HepG2 (cell line): ENCODE data around the gene S100P. TPM values are rescaled to one million over a fixed set of nuclear protein-coding genes. Genes with fewer than 3 reads are reported as not detected.

Source experiments
- HNRNPUL1 ChIP-seq: fragments of 200-400 bp; formaldehyde crosslinking; IDR thresholded peaks from 2 replicates; pipeline ENCODE4 v1.6.1; 2017; ENCODE audit warnings: low read depth, mild to moderate bottlenecking, low read length, moderate library complexity
- KLF12 ChIP-seq: sonication (generic); formaldehyde crosslinking; IDR thresholded peaks from 2 replicates; pipeline ENCODE4 v1.4.0; 2020; ENCODE audit warnings: missing genetic modification reagents, borderline replicate concordance
- MEF2D ChIP-seq: sonication (generic); formaldehyde crosslinking; IDR thresholded peaks from 2 replicates; pipeline ENCODE4 v1.5.1; 2020; ENCODE audit warnings: mild to moderate bottlenecking, missing genetic modification reagents
- MTA1 ChIP-seq: sonication (generic); formaldehyde crosslinking; IDR thresholded peaks from 2 replicates; pipeline ENCODE4 v1.4.0; 2020; ENCODE audit warnings: missing genetic modification reagents, mild to moderate bottlenecking, borderline replicate concordance
- RAD51 ChIP-seq: fragments of 450-650 bp; IDR thresholded peaks from 2 replicates; pipeline ENCODE4 v1.6.1; 2016; ENCODE audit warnings: borderline replicate concordance
- SMAD1 ChIP-seq: sonication (generic); formaldehyde crosslinking; IDR thresholded peaks from 2 replicates; pipeline ENCODE4 v1.4.0; 2020; ENCODE audit warnings: missing genetic modification reagents, low read depth, mild to moderate bottlenecking, borderline replicate concordance
- ZFP90 ChIP-seq: sonication (generic); formaldehyde crosslinking; IDR thresholded peaks from 2 replicates; pipeline ENCODE4 v1.8.0; 2022; ENCODE audit warnings: missing genetic modification reagents, mild to moderate bottlenecking, inconsistent platforms, borderline replicate concordance
- ZFP91 ChIP-seq: sonication (generic); formaldehyde crosslinking; IDR thresholded peaks from 2 replicates; pipeline ENCODE4 v1.9.0; 2022; ENCODE audit warnings: missing genetic modification reagents, mild to moderate bottlenecking, borderline replicate concordance
- ZHX1 ChIP-seq: sonication (generic); formaldehyde crosslinking; IDR thresholded peaks from 2 replicates; pipeline ENCODE4 v1.8.1; 2022; ENCODE audit warnings: low read depth, mild to moderate bottlenecking, missing genetic modification reagents
- ZNF3 ChIP-seq: IDR thresholded peaks from 2 replicates; pipeline ENCODE4 v1.7.0; 2017; ENCODE audit warnings: inconsistent platforms
- ZNF891 ChIP-seq: sonication (generic); formaldehyde crosslinking; IDR thresholded peaks from 2 replicates; pipeline ENCODE4 v1.5.0; 2020; ENCODE audit warnings: mild to moderate bottlenecking, missing genetic modification reagents
- polyA plus RNA-seq, 8 experiments: library from polyadenylated mRNA; depleted of rRNA in 3 of 8; stranded (reverse) in 7 of 8; unstranded in 1 of 8; fragments of >200 nt; fragmentation: Illumina TruSeq in 4 of 8; extraction: Trizol in 4 of 8; gene quantifications; 2 replicates each; pipeline versions ENCODE4 v1.2.1 to v1.2.3, GENCODE V29; 2011 to 2016; ENCODE audit warnings: low read depth in 4 of 8, missing spikeins in 1 of 8, mixed read lengths in 1 of 8; ENCODE audit not compliant: insufficient read depth in 1 of 8
- total RNA-seq, 5 experiments: library from RNA; depleted of rRNA; stranded (reverse); fragments of >200 nt; fragmentation: Illumina TruSeq; extraction: Trizol; gene quantifications; 2 replicates each; pipeline ENCODE4 v1.2.3, GENCODE V29; 2016; ENCODE audit warnings: low read depth in 1 of 5
- TF ChIP-seq, protein P1 (sequence below): IDR thresholded peaks from 2 replicates; pipeline ENCODE4 v1.6.1; 2016; ENCODE audit warnings: missing compliant biosample characterization, missing genetic modification reagents, borderline replicate concordance
- TF ChIP-seq, protein P2 (sequence below): sonication (generic); formaldehyde crosslinking; IDR thresholded peaks from 2 replicates; pipeline ENCODE4 v1.4.0; 2020; ENCODE audit warnings: missing genetic modification reagents; ENCODE audit errors: not compliant biosample characterization
- TF ChIP-seq, protein P3 (sequence below): sonication (generic); formaldehyde crosslinking; IDR thresholded peaks from 2 replicates; pipeline ENCODE4 v1.8.0; 2022; ENCODE audit warnings: mild to moderate bottlenecking, missing genetic modification reagents, borderline replicate concordance

S100P gene
- total and polyA plus RNA-seq, 2 of the 13 experiments (the other 11 are each of a cell fraction or from before 2014, with no cell fraction given) = 278 to 1,649 TPM

GRCh38 chr4:6689506-6689960 lies 4.1 kb upstream of the S100P start (continued):
- TF ChIP-seq ZNF3 (CRISPR knock-in tag) = no peak
- no peak for TF ChIP-seq HNRNPUL1
- 0 out of 2 replicates have a peak, but pooled peaks have one; percentile 9 for TF ChIP-seq MTA1 (CRISPR knock-in tag)
- TF ChIP-seq, protein P1, sequence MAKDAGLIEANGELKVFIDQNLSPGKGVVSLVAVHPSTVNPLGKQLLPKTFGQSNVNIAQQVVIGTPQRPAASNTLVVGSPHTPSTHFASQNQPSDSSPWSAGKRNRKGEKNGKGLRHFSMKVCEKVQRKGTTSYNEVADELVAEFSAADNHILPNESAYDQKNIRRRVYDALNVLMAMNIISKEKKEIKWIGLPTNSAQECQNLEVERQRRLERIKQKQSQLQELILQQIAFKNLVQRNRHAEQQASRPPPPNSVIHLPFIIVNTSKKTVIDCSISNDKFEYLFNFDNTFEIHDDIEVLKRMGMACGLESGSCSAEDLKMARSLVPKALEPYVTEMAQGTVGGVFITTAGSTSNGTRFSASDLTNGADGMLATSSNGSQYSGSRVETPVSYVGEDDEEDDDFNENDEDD (CRISPR knock-in tag) = 0 out of 2 replicates have a peak, but pooled peaks have one; percentile 23
- TF ChIP-seq SMAD1 (CRISPR knock-in tag) = no peak
- TF ChIP-seq ZNF891 = no peak
- no peak for TF ChIP-seq RAD51
- TF ChIP-seq, protein P2, sequence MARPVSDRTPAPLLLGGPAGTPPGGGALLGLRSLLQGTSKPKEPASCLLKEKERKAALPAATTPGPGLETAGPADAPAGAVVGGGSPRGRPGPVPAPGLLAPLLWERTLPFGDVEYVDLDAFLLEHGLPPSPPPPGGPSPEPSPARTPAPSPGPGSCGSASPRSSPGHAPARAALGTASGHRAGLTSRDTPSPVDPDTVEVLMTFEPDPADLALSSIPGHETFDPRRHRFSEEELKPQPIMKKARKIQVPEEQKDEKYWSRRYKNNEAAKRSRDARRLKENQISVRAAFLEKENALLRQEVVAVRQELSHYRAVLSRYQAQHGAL (CRISPR knock-in tag) = no peak
- 0 out of 2 replicates have a peak, but pooled peaks have one; percentile 7 for TF ChIP-seq MEF2D (CRISPR knock-in tag)
- TF ChIP-seq ZFP90 = no peak
- TF ChIP-seq, protein P3, sequence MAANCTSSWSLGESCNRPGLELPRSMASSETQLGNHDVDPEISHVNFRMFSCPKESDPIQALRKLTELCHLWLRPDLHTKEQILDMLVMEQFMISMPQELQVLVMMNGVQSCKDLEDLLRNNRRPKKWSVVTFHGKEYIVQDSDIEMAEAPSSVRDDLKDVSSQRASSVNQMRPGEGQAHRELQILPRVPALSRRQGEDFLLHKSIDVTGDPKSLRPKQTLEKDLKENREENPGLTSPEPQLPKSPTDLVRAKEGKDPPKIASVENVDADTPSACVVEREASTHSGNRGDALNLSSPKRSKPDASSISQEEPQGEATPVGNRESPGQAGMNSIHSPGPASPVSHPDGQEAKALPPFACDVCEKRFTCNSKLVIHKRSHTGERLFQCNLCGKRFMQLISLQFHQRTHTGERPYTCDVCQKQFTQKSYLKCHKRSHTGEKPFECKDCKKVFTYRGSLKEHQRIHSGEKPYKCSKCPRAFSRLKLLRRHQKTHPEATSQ = no peak
- TF ChIP-seq ZFP91 (CRISPR knock-in tag) = no peak
- no peak for TF ChIP-seq KLF12 (CRISPR knock-in tag)
- no peak; the same call in 1 of the 2 replicates for TF ChIP-seq ZHX1 (CRISPR knock-in tag)
